ENCODE measurements around the gene SPIRE1.
A peak's percentile ranks its signal among the peaks of the same experiment; 100 is the strongest.

The SPIRE1 gene

GRCh38 chr18:12478269-12479047 lies 179.4 kb downstream of the SPIRE1 start:
- H3K4me1 ChIP-seq (ENCODE audit: control insufficient read depth, insufficient read depth, low read length): peaks cover 5% of the 10 kb centered on the region
- H3K4me3 ChIP-seq (ENCODE audit: low read length): no peak overlapping the region
- no peaks in the 10 kb centered on the region for H3K9me3 ChIP-seq (ENCODE audit: control insufficient read depth, low read length)
- H3K9ac ChIP-seq (ENCODE audit: low read length): no peak overlapping the region
- no peak for DNase-seq (ENCODE audit: low read depth)
- H3K27me3 ChIP-seq (replicated peaks; ENCODE audit: control insufficient read depth, insufficient read depth, low read length): no peaks in the 10 kb centered on the region
- peaks cover 33% of the 10 kb centered on the region for H3K36me3 ChIP-seq (ENCODE audit: control insufficient read depth, insufficient read depth, low read length, severe bottlenecking)

DNA sequence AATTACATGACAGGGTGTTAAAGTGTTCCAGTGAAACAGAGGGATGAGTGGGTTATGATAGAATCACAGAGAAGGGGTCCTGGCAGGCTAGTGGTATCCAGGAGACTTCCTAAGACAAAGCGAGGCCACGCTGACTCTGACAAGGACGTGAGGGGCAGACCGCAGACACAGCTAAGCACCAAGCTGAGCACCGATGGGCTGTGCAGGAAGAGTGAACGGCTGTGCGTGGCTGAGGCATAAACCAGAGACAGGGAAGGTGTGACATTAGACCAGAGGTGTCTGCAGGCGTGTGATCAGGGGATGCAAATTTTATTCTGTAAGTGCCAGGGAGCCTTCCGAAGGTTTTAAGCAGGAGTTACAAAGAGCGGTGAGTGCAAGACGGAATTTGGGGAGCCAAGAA lies 180.3 kb downstream of the SPIRE1 start:
- H3K4me1 ChIP-seq (ENCODE audit: control insufficient read depth, insufficient read depth, low read length): peaks cover 5% of the 10 kb centered on the region

GRCh38 chr18:12476955-12477354 lies 181.0 kb downstream of the SPIRE1 start:
- Histone ChIP-seq H3K36me3 (ENCODE audit: control insufficient read depth, insufficient read depth, low read length, severe bottlenecking) (peaks cover 37% of the 10 kb centered on the region), H3K9me3 (ENCODE audit: control insufficient read depth, low read length) (no peaks in the 10 kb centered on the region), H3K27me3 (replicated peaks; ENCODE audit: control insufficient read depth, insufficient read depth, low read length) (no peaks in the 10 kb centered on the region), H3K9ac (ENCODE audit: low read length) (no peak overlapping the region), H3K4me1 (ENCODE audit: control insufficient read depth, insufficient read depth, low read length) (peaks cover 5% of the 10 kb centered on the region), H3K4me3 (ENCODE audit: low read length) (no peak overlapping the region)
- no peak for DNase-seq (ENCODE audit: low read depth)

More for the DNA sequence above, 180.3 kb downstream of the SPIRE1 start:
- no peaks in the 10 kb centered on the region for H3K27me3 ChIP-seq (replicated peaks; ENCODE audit: control insufficient read depth, insufficient read depth, low read length)
- H3K36me3 ChIP-seq (ENCODE audit: control insufficient read depth, insufficient read depth, low read length, severe bottlenecking): peaks cover 37% of the 10 kb centered on the region
- DNase-seq (ENCODE audit: low read depth): no peak
- H3K9ac ChIP-seq (ENCODE audit: low read length): no peak overlapping the region
- no peaks in the 10 kb centered on the region for H3K9me3 ChIP-seq (ENCODE audit: control insufficient read depth, low read length)
- no peak overlapping the region for H3K4me3 ChIP-seq (ENCODE audit: low read length)

GRCh38 chr18:12474876-12475275 lies 183.0 kb downstream of the SPIRE1 start:
- no peaks in the 10 kb centered on the region for H3K9me3 ChIP-seq (ENCODE audit: control insufficient read depth, low read length)
- no peak overlapping the region for H3K9ac ChIP-seq (ENCODE audit: low read length)
- H3K36me3 ChIP-seq (ENCODE audit: control insufficient read depth, insufficient read depth, low read length, severe bottlenecking): peaks cover 34% of the 10 kb centered on the region
- no peaks in the 10 kb centered on the region for H3K27me3 ChIP-seq (replicated peaks; ENCODE audit: control insufficient read depth, insufficient read depth, low read length)
- H3K4me1 ChIP-seq (ENCODE audit: control insufficient read depth, insufficient read depth, low read length): peaks cover 18% of the 10 kb centered on the region
- DNase-seq (ENCODE audit: low read depth): no peak
- H3K4me3 ChIP-seq (ENCODE audit: low read length): no peak overlapping the region

DNA sequence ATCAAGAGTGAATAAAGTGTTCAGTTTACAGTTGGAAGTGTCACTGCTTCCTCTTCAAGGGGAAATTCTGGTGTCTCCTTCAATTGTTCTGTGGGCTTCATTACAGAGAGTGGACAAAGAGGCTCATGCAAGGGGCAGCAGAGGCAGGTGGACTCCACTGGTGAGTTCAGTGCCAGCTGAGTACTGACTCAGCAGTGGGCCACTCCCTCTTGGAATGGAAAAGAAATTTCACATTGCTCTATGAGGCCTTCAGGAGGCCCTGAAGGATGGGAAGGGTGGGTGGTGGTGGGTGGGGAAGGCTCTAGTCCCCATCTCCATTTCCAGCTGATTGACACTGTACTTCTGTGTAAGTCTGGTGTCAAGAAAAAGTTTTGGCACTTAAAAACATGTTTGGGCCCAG lies 183.8 kb downstream of the SPIRE1 start:
- H3K9me3 ChIP-seq (ENCODE audit: control insufficient read depth, low read length): no peaks in the 10 kb centered on the region
- no peak for DNase-seq (ENCODE audit: low read depth)
- H3K27me3 ChIP-seq (replicated peaks; ENCODE audit: control insufficient read depth, insufficient read depth, low read length): no peaks in the 10 kb centered on the region
- no peak overlapping the region for H3K9ac ChIP-seq (ENCODE audit: low read length)
- H3K4me3 ChIP-seq (ENCODE audit: low read length): no peak overlapping the region
- H3K4me1 ChIP-seq (ENCODE audit: control insufficient read depth, insufficient read depth, low read length): peaks cover 20% of the 10 kb centered on the region
- H3K36me3 ChIP-seq (ENCODE audit: control insufficient read depth, insufficient read depth, low read length, severe bottlenecking): peaks cover 30% of the 10 kb centered on the region

DNA sequence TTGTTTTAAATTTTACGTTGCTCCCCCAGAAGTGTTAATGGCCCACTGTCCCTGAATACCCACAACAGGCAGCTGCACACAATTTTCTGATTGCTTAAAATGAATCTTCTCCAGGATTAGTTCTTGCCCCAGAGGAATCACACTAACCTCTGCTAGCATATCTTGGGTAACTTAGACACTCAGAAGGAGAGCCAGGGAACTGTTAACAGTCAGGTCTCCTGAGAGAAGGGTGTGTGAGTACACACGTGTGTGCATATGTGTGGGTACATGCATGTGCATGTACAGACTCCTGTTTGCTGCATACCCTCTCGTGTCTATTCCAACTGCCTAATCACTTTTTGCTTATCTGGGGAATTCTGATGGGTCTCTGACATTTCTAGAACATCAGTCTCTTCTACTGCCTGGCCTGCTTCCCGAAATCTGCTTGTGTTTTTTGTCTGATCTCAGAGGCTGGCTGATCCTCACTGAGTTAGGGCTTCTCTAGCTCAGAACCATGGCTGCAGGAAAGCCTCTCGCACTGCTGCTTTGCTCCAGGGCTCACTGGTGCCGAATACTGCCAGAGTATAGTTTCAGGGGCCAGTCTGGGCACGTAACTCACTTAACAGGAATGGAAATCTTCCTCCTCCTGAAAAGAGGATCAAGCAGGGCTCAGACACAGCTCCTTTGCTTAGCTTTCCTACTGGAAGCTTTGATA lies 187.4 kb downstream of the SPIRE1 start:
- Histone ChIP-seq H3K36me3 (ENCODE audit: control insufficient read depth, insufficient read depth, low read length, severe bottlenecking) (peaks cover 8% of the 10 kb centered on the region), H3K4me1 (ENCODE audit: control insufficient read depth, insufficient read depth, low read length) (peaks cover 20% of the 10 kb centered on the region), H3K9ac (ENCODE audit: low read length) (peak overlapping the region; percentile 53), H3K4me3 (ENCODE audit: low read length) (peak overlapping the region; percentile 18), H3K27me3 (replicated peaks; ENCODE audit: control insufficient read depth, insufficient read depth, low read length) (no peaks in the 10 kb centered on the region), H3K9me3 (ENCODE audit: control insufficient read depth, low read length) (no peaks in the 10 kb centered on the region)
- no peak for DNase-seq (ENCODE audit: low read depth)

- Histone ChIP-seq H3K9me3 (ENCODE audit: control insufficient read depth, low read length) (no peaks in the 10 kb centered on the region), H3K4me3 (ENCODE audit: low read length) (no peak overlapping the region), H3K36me3 (ENCODE audit: control insufficient read depth, insufficient read depth, low read length, severe bottlenecking) (peaks cover 24% of the 10 kb centered on the region), H3K27me3 (replicated peaks; ENCODE audit: control insufficient read depth, insufficient read depth, low read length) (no peaks in the 10 kb centered on the region), H3K9ac (ENCODE audit: low read length) (no peak overlapping the region), H3K4me1 (ENCODE audit: control insufficient read depth, insufficient read depth, low read length) (peaks cover 14% of the 10 kb centered on the region)
- DNase-seq (ENCODE audit: low read depth): no peak
These were observed 189.5 kb downstream of the SPIRE1 start for GRCh38 chr18:12468445-12468844.

GRCh38 chr18:12464731-12465130 lies 193.2 kb downstream of the SPIRE1 start:
- DNase-seq (ENCODE audit: low read depth): no peak
- H3K36me3 ChIP-seq (ENCODE audit: control insufficient read depth, insufficient read depth, low read length, severe bottlenecking): peaks cover 55% of the 10 kb centered on the region
- no peak overlapping the region for H3K9ac ChIP-seq (ENCODE audit: low read length)
- H3K4me1 ChIP-seq (ENCODE audit: control insufficient read depth, insufficient read depth, low read length): no peaks in the 10 kb centered on the region
- H3K27me3 ChIP-seq (replicated peaks; ENCODE audit: control insufficient read depth, insufficient read depth, low read length): no peaks in the 10 kb centered on the region
- H3K4me3 ChIP-seq (ENCODE audit: low read length): no peak overlapping the region
- H3K9me3 ChIP-seq (ENCODE audit: control insufficient read depth, low read length): no peaks in the 10 kb centered on the region

DNA sequence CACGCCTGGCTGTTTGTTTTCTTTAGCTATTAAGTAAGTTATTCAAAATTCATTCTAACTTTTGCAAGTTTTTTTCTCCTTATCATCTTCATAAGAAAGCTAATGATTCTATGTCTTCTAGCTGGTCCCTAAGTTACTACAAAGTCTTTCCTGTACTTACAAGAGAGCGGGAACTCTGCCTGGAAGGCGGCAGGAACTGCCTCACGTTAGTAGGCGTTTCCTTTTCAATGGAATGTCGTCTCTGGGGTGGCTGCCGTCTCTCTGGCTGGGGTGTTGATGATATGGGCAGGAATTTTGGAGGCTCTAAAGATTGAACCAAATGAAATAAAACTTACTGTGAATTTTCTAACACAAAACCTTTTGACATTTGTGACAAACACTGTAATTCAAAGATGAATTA lies 194.7 kb downstream of the SPIRE1 start:
- no peak overlapping the region for H3K4me3 ChIP-seq (ENCODE audit: low read length)
- H3K4me1 ChIP-seq (ENCODE audit: control insufficient read depth, insufficient read depth, low read length): no peaks in the 10 kb centered on the region
- no peaks in the 10 kb centered on the region for H3K27me3 ChIP-seq (replicated peaks; ENCODE audit: control insufficient read depth, insufficient read depth, low read length)
- H3K9ac ChIP-seq (ENCODE audit: low read length): no peak overlapping the region
- H3K9me3 ChIP-seq (ENCODE audit: control insufficient read depth, low read length): no peaks in the 10 kb centered on the region
- H3K36me3 ChIP-seq (ENCODE audit: control insufficient read depth, insufficient read depth, low read length, severe bottlenecking): peaks cover 67% of the 10 kb centered on the region
- no peak for DNase-seq (ENCODE audit: low read depth)

- Histone ChIP-seq H3K4me1 (ENCODE audit: control insufficient read depth, insufficient read depth, low read length) (no peaks in the 10 kb centered on the region), H3K9ac (ENCODE audit: low read length) (no peak overlapping the region), H3K27me3 (replicated peaks; ENCODE audit: control insufficient read depth, insufficient read depth, low read length) (no peaks in the 10 kb centered on the region), H3K4me3 (ENCODE audit: low read length) (no peak overlapping the region), H3K36me3 (ENCODE audit: control insufficient read depth, insufficient read depth, low read length, severe bottlenecking) (peaks cover 67% of the 10 kb centered on the region), H3K9me3 (ENCODE audit: control insufficient read depth, low read length) (no peaks in the 10 kb centered on the region)
- no peak for DNase-seq (ENCODE audit: low read depth)
These were observed 195.7 kb downstream of the SPIRE1 start for GRCh38 chr18:12462242-12462641.

DNA sequence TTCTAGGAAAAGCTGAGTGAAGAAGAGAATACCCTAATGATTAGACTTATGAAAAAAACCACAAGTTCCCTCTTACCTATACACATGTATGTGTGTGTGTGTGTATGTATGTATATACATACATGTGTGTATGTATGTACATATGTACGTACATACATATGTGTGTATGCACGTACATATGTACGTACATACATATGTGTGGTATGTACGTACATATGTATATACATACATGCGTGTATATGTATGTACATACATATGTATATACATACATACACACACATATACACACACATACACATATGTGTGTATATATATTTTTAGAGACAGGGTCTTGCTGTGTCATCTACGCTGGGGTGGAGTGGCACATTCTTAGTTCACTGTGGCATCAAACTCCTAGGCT lies 196.6 kb downstream of the SPIRE1 start:
- Histone ChIP-seq H3K36me3 (ENCODE audit: control insufficient read depth, insufficient read depth, low read length, severe bottlenecking) (peaks cover 67% of the 10 kb centered on the region), H3K9me3 (ENCODE audit: control insufficient read depth, low read length) (no peaks in the 10 kb centered on the region), H3K4me1 (ENCODE audit: control insufficient read depth, insufficient read depth, low read length) (no peaks in the 10 kb centered on the region), H3K4me3 (ENCODE audit: low read length) (no peak overlapping the region), H3K27me3 (replicated peaks; ENCODE audit: control insufficient read depth, insufficient read depth, low read length) (no peaks in the 10 kb centered on the region), H3K9ac (ENCODE audit: low read length) (no peak overlapping the region)
- no peak for DNase-seq (ENCODE audit: low read depth)
